Epidermal melanocyte (primary cell): ENCODE measurements around the gene SLC51B.
"Not testable (repeated sequence)": the region's sequence is repeated elsewhere in the genome, so short reads cannot be mapped to it uniquely, and the experiment has no call there.

Source experiments
- DNase-seq: peaks from one replicate; pipeline ENCODE4 v3.0.0; 2011; ENCODE audit warnings: low spot score; ENCODE audit not compliant: insufficient read length

SLC51B gene

DNA sequence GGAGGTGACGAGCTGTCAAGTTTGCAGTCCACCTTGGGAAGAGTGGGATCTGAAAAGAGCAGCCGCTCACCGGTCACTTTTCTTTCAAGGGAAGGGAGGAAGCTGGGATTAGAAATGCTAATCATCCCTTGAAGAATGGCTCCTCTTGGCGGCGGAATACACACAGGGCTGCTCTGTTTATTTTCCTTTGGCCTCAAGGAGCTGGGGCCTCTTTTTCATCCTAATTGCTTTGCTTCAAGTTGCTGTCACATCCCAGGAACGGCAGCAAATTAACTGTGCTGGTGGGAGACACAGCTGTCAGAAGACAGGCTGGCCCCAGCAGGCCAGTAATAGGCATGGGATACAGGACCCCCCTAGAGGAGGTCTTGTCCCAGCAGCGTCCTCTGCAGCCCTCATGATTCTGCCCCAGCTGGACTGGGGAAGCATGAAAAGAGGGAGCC lies 38.1 kb downstream of the SLC51B start:
- DNase-seq = peak; percentile 42

GRCh38 chr15:65084500-65085206 lies 39.5 kb downstream of the SLC51B start:
- DNase-seq = no peak

GRCh38 chr15:65085207-65085753 lies 40.1 kb downstream of the SLC51B start:
- DNase-seq = no peak

GRCh38 chr15:65085990-65086679 lies 40.9 kb downstream of the SLC51B start:
- DNase-seq = no peak

- no peak for DNase-seq
These were observed 41.5 kb downstream of the SLC51B start for GRCh38 chr15:65086680-65087111.

- no peak for DNase-seq
These were observed 42.2 kb downstream of the SLC51B start for GRCh38 chr15:65087411-65087810.

DNA sequence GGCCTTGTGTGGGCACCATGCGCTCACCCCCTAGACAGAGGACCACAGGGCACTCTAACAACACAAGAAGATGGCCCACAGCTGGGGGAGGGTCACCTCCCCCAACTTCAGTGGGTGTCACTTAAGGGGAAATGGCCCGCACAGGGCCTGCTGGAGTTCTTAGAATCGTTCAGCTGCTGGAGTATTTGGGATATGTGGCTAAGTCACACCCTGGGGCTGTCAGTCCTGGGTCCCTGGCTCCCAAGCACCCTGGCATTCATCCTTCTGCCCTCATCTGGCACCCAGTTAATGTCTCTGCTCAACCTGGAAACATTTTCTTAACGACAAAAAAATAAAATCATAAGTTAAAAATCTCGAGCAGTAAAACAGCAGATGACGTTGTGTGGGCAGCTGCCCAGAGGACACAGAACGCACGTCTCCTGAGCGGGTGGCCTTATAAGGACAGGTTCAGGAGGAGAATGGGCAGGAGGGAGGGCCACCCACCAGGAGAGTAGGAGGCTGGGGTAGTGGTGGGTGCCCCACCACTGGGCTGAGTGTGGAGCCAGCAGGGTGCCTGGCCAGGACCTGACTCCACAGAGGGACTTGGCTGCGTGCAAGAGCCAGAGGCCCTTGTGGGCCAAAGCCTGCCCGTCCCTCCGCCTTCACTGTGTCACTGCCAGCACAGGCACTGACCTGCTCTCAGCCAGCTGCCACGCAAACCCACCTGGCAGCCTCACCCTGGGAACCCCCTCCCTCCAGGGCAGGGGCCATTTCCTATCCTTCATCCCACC lies 42.9 kb downstream of the SLC51B start:
- no peak for DNase-seq

- no peak for DNase-seq
These were observed 43.4 kb downstream of the SLC51B start for GRCh38 chr15:65088643-65089021.

DNA sequence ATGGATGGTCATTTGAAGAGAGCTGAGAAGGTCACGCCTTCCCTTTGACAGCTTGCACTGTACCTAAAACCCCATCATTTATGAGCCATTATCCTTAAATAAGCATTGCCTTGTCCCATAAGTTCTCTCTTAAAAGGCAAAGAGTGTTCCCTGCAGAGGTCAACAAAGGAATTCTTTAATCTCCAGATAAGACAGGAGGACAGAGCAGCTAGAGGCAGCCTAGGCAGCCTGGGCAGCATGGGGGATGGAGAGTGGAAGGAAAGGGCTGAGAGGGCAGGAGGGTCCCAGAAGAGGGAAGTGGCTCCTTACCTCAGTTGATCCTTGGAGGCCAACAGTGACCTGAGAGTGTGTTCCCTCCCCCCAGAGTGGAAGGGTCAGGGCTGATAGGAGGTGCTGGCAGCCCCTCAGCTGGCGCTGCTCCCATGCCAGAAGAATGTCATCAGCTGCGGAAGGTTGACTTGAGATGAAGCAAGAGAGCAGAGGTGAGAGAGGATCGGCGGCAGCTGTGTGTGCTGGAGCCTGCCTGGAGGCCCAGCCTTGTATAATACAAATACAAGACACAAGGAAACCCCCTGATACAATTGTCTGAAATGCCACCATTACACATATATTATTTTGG lies 44.1 kb downstream of the SLC51B start:
- no peak for DNase-seq

- DNase-seq = no peak
These were observed 47.0 kb downstream of the SLC51B start for GRCh38 chr15:65091946-65092770.

DNA sequence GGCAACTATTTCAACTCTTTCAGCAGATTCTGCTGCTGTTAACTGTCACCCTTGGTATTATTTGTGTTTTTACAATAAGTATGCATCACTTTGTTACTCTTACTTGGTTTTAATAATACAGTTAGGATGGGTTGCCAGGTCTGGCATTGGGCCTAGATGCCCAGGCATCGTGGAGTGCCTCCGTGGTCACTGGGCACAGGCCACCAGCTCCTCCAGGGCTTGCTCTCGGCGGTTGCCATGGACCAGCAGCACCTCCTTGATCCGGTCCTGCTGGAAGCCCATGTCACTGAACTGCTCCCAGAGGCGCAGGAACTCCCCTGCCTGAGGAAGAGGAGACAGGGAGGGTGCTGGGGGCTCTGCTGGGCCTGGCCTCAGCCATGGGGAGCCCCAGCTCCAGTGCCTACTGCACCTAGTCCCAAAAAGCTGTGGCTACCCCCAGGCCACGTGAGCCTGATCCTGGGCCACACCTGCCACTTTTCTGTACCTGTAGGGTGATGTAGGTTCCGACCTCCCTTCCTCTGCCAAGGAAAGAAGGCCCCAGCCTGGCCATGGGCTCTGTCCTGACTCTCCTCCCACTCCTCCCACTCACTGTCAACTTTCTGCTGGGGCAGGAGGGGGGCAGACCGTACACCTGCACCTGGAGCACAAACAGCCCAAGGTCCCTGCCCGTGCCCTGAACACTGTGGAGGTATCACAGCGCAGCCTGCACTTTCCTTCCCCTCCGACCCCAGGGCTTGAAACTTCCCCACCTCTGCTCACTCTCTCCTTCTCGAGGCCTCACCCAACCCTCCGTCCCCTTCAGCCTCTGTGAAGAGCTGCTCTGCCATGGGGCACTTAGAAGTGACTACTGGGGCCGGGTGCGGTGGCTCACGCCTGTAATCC lies 48.0 kb downstream of the SLC51B start:
- no peak for DNase-seq

DNA sequence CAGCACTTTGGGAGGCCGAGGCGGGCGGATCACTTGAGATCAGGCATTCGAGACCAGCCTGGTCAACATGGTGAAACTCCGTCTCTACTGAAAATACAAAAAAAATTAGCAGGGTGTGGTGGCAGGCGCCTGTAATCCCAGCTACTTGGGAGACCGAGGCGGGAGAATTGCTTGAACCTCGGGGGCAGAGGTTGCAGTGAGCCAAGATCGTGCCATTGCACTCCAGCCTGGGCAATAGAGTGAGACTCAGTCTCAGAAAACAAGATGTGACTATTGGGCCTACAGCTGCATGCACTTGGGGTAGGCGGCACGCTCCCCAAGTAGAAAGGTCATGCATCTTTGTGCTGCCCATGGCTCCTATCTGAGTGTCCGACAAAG lies 48.6 kb downstream of the SLC51B start:
- not testable (repeated sequence) for DNase-seq

- DNase-seq = no peak
These were observed 49.3 kb downstream of the SLC51B start for GRCh38 chr15:65094294-65094995.

GRCh38 chr15:65095011-65095746 lies 50.0 kb downstream of the SLC51B start:
- DNase-seq = no peak

- no peak for DNase-seq
These were observed 50.5 kb downstream of the SLC51B start for GRCh38 chr15:65095747-65096104.

DNA sequence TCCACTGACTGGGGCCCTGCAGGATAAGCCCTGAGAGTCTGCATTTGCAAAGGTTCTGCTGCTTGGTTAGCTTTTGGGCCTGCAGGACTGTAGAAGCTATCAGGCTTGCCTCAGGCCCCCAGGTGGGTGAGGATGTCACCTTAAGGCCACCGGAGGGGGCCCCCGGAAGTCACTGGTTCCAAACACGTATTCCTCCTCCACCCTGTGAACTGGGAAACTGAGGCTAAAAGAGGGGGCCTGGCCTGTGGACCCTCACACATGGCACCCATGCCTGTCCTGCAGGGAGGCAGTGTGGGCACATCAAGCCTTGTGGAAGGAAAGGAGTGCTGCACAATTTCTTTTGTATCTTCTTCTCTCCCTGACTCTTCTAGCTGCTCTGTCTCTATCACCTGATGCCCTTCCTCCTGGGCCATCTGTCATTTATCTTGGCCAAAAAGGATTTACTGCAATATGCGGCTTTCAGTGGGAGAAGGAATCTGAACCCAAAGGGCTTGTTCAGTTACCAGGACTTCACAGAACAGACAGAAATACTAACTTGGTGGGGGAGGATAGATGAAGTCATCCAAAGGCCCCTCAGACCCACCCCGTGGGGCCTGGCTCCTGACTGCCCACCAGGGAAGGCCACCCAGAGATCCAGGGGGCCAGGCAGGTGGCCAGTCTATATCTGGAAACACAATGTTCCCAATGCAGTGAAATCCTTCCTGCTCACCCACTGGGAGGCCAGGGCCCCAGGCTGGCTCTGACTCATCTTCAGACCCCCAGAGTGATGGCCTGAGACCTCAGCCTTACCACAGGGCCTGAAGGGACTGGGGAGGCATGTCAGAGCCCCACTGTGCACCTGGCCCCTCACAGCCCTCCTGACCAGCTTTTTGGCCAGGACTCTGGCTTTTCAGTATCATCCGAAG lies 51.5 kb downstream of the SLC51B start:
- no peak for DNase-seq

GRCh38 chr15:65097651-65098263 lies 52.6 kb downstream of the SLC51B start:
- DNase-seq = no peak
